B cell (primary cell): Measurements from ENCODE around the gene FBXL2. TPM values are rescaled to one million over a fixed set of nuclear protein-coding genes. Genes with fewer than 3 reads are reported as not detected.

ENCODE experiments used
- ATAC-seq: fragments of 200-7000 bp; cut with Tn5 transposase; one replicate; pipeline ENCODE4 v1.10.0; 2021; ENCODE audit warnings: low read depth, mild to moderate bottlenecking, moderate number of reproducible peaks, moderate library complexity
- CTCF ChIA-PET: fragments of 350-600 bp; sonication (Branson Sonifier 250); formaldehyde crosslinking; loops from one replicate; lab custom pipeline; 2021; ENCODE audit warnings: antibody characterized with exemption, inconsistent platforms; lab: Charles Lee
- POLR2A ChIA-PET: fragments of 350-600 bp; sonication (Branson Sonifier 250); formaldehyde crosslinking; loops from one replicate; lab custom pipeline; 2021; ENCODE audit warnings: antibody characterized with exemption; lab: Charles Lee
- DNase-seq: peaks from one replicate; pipeline ENCODE4 v3.0.0; 2013
- H2AFZ ChIP-seq: 2 replicates; pipeline ENCODE4 v1.6.1; 2012; ENCODE audit warnings: mild to moderate bottlenecking, low read depth, low read length; ENCODE audit not compliant: insufficient read depth, poor library complexity, severe bottlenecking
- H3K27ac ChIP-seq, 2 donors: 1 replicate in 1 of 2; 2 replicates in 1 of 2; pipeline ENCODE4 v1.5.1; 2012 to 2013; ENCODE audit warnings: low read length in 2 of 2, mild to moderate bottlenecking in 2 of 2, moderate library complexity in 1 of 2
- H3K27me3 ChIP-seq, 4 experiments: fragments of 200-600 bp in 1 of 4; sonication (generic) in 1 of 4; replicated peaks in 1 of 4; 1 replicate in 2 of 4; 2 replicates in 2 of 4; pipeline versions ENCODE4 v1.6.1 to v1.7.0; 2013 to 2016; ENCODE audit warnings: low read length in 3 of 4, mild to moderate bottlenecking in 2 of 4, mixed read lengths in 1 of 4, moderate library complexity in 1 of 4; ENCODE audit not compliant: insufficient read depth in 4 of 4, control insufficient read depth in 3 of 4; ENCODE audit errors: control extremely low read depth in 1 of 4
- H3K36me3 ChIP-seq, 2 experiments: replicated peaks in 1 of 2; 1 replicate in 1 of 2; 2 replicates in 1 of 2; pipeline versions ENCODE4 v1.6.1 to v1.7.1; 2013; ENCODE audit warnings: low read length in 1 of 2; ENCODE audit not compliant: insufficient read depth in 2 of 2, control insufficient read depth in 1 of 2; ENCODE audit errors: control extremely low read depth in 1 of 2, extremely low read depth in 1 of 2
- H3K4me1 ChIP-seq, 2 donors: fragments of 200-600 bp in 1 of 2; sonication (generic) in 1 of 2; 1 replicate in 1 of 2; 2 replicates in 1 of 2; pipeline versions ENCODE4 v1.5.1 to v1.6.1; 2013 to 2017; ENCODE audit warnings: low read length in 2 of 2; ENCODE audit not compliant: control insufficient read depth in 2 of 2, insufficient read depth in 2 of 2
- H3K4me2 ChIP-seq: replicated peaks from 2 replicates; pipeline ENCODE3; 2012; ENCODE audit warnings: mild to moderate bottlenecking, low read depth, low read length; ENCODE audit not compliant: poor library complexity, severe bottlenecking
- H3K4me3 ChIP-seq, 5 experiments: fragments of 200-600 bp in 1 of 5; sonication (generic) in 1 of 5; 1 replicate in 3 of 5; 2 replicates in 2 of 5; pipeline versions ENCODE4 v1.5.1 to v1.7.0; 2011 to 2016; ENCODE audit warnings: low read length in 4 of 5, mild to moderate bottlenecking in 4 of 5, low read depth in 2 of 5, control low read depth in 1 of 5, moderate library complexity in 1 of 5; ENCODE audit not compliant: insufficient read depth in 1 of 5; ENCODE audit errors: control extremely low read depth in 1 of 5, extremely low read depth in 1 of 5
- H3K79me2 ChIP-seq: fragments of 200-600 bp; sonication (generic); one replicate; pipeline ENCODE4 v1.6.0; 2016; ENCODE audit warnings: low read length; ENCODE audit not compliant: control insufficient read depth, insufficient read depth
- H3K9ac ChIP-seq: fragments of 200-600 bp; sonication (generic); 2 replicates; pipeline ENCODE4 v1.6.1; 2017; ENCODE audit warnings: mild to moderate bottlenecking, low read length, moderate library complexity
- H3K9me3 ChIP-seq, 3 donors: one replicate each; pipeline versions ENCODE4 v1.6.1 to v1.7.1; 2013; ENCODE audit warnings: low read length in 2 of 3; ENCODE audit not compliant: control insufficient read depth in 2 of 3, insufficient read depth in 1 of 3; ENCODE audit errors: control extremely low read depth in 1 of 3
- H4K20me1 ChIP-seq: 2 replicates; pipeline ENCODE4 v1.6.0; 2012; ENCODE audit warnings: mild to moderate bottlenecking, low read length; ENCODE audit not compliant: insufficient read depth, control insufficient read depth, poor library complexity, severe bottlenecking
- H3K27ac Mint-ChIP-seq: one replicate; pipeline ENCODE4 v1.8.0; 2021; ENCODE audit warnings: mixed read lengths
- H3K27me3 Mint-ChIP-seq: one replicate; pipeline ENCODE4 v1.8.0; 2021; ENCODE audit warnings: mixed read lengths
- H3K4me1 Mint-ChIP-seq: one replicate; pipeline ENCODE4 v1.8.0; 2021; ENCODE audit warnings: mixed read lengths
- H3K4me3 Mint-ChIP-seq: one replicate; pipeline ENCODE4 v1.8.0; 2021; ENCODE audit warnings: mixed read lengths
- H3K9me3 Mint-ChIP-seq: one replicate; pipeline ENCODE4 v1.8.0; 2022; ENCODE audit warnings: mixed read lengths; ENCODE audit not compliant: insufficient read depth
- CTCF ChIP-seq: fragments of 200-600 bp; IDR thresholded peaks from one replicate; pipeline ENCODE4 v1.8.0; 2022; ENCODE audit warnings: antibody characterized with exemption, mild to moderate bottlenecking
- EZH2 ChIP-seq: IDR thresholded peaks from 2 replicates; pipeline ENCODE4 v1.6.1; 2012; ENCODE audit warnings: borderline replicate concordance, low read depth, mild to moderate bottlenecking, moderate library complexity, low read length; ENCODE audit not compliant: insufficient read depth, poor library complexity, severe bottlenecking
- WGBS: methylation state at CpG from one replicate; pipeline ENCODE4 v1.1.5; 2013; ENCODE audit warnings: missing lambda C conversion rate; ENCODE audit not compliant: insufficient coverage; 5-methylcytosine and 5-hydroxymethylcytosine counted together
- intact Hi-C: fragments of 100-400 bp; cut with micrococcal nuclease; formaldehyde crosslinking; loops from one replicate; pipeline ENCODE4 v1.10.0; 2022
- polyA plus RNA-seq: library from polyadenylated mRNA; depleted of rRNA; stranded (reverse); fragments of >200 nt; gene quantifications from 2 replicates; pipeline ENCODE4 v1.2.3, GENCODE V29; 2012
- total RNA-seq, 2 donors: library from RNA; stranded (reverse); fragments of 120-200 nt in 1 of 2; gene quantifications; 1 replicate in 1 of 2; 2 replicates in 1 of 2; pipeline versions ENCODE4 v1.2.3 to v1.2.4, GENCODE V29; 2013 to 2022

FBXL2 gene
- total and polyA plus RNA-seq, 2 donors (not counting 1 experiment from before 2014, with no cell fraction given): 0.34 TPM; not detected in 1

DNA sequence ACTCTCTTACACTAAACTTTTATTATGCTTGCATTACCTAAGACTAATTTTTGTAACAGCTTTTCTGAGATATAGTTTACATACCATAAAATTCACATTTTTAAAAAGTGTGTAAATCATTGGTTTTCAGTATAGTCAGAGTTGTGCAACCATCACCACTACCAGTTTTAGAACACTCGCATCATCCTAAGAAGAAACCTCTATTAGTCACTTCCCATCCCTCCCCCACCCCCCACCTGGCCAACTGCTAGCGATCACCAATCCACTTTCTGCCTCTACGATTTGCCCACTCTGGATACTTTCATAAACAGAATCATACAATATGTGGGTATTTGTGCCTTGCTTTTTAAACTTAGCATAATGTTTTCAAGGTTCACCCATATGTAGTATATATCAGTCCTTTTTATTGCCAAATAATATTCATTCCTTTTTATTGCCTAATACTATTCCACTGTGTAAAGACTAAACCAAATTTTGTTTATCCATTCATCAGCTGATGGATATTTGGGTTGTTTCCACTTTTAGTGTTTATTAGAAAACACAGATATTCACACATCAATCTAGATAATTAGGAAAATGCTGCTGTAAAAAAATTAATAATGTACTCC, 139.9 kb downstream of the FBXL2 start:
- no peak overlapping the region for H3K27ac ChIP-seq
- ChIA-PET POLR2A (no interaction called here), CTCF (no interaction called here)
- TF ChIP-seq EZH2: no peak
- TF ChIP-seq CTCF: no peak
- intact Hi-C loops: no loop called here
- 80% methylated on average over 1 of the region's 3 CpGs for WGBS
- H3K9ac ChIP-seq: no peak overlapping the region
- Mint-ChIP-seq H3K27me3 (no peaks in the 10 kb centered on the region), H3K27ac (no peak overlapping the region), H3K9me3 (no peaks in the 10 kb centered on the region), H3K4me3 (no peak overlapping the region), H3K4me1 (peaks cover 14% of the 10 kb centered on the region)
- H3K27me3 ChIP-seq: no peaks in the 10 kb centered on the region
- ATAC-seq: no peak
- H3K36me3 ChIP-seq: peaks cover 19 to 38% of the 10 kb centered on the region in 2 experiments
- no peak overlapping the region for H3K4me2 ChIP-seq
- no peaks in the 10 kb centered on the region for H4K20me1 ChIP-seq
- DNase-seq: no peak
- peaks cover 21% of the 10 kb centered on the region for H3K79me2 ChIP-seq
- H3K4me1 ChIP-seq: peaks cover 8% of the 10 kb centered on the region in 2 donors
- H2AFZ ChIP-seq: no peak overlapping the region
- no peaks in the 10 kb centered on the region for H3K9me3 ChIP-seq
- no peak overlapping the region for H3K4me3 ChIP-seq

GRCh38 chr3:33419948-33420347, 142.7 kb downstream of the FBXL2 start:
- Histone ChIP-seq H3K27ac (peak overlapping the region; percentile 36 to 66), H3K4me3 (no peak overlapping the region), H3K79me2 (peaks cover 16% of the 10 kb centered on the region), H3K27me3 (no peaks in the 10 kb centered on the region), H3K9ac (no peak overlapping the region), H3K4me2 (peak overlapping the region; percentile 26), H4K20me1 (no peaks in the 10 kb centered on the region), H3K4me1 (peaks cover 8% of the 10 kb centered on the region in 2 donors), H3K9me3 (no peaks in the 10 kb centered on the region), H2AFZ (no peak overlapping the region), H3K36me3 (peaks cover 17 to 35% of the 10 kb centered on the region in 2 experiments)
- H3K4me3 Mint-ChIP-seq: peak overlapping the region; percentile 40
- H3K4me1 Mint-ChIP-seq: peaks cover 14% of the 10 kb centered on the region
- peak overlapping the region; percentile 22 for H3K27ac Mint-ChIP-seq
- DNase-seq: peak; percentile 14
- ChIA-PET POLR2A (no interaction called here), CTCF (interaction anchor here (1.0 kb wide), 2 partner anchors 47 to 367 kb away, joined by 3 to 4 read pairs; no protein-coding TSS in a partner anchor)
- no peak for ATAC-seq
- no peaks in the 10 kb centered on the region for H3K27me3 Mint-ChIP-seq
- no peak for TF ChIP-seq EZH2
- no peak for TF ChIP-seq CTCF
- no CpG with 5 or more reads among the region's 1 CpG for WGBS
- H3K9me3 Mint-ChIP-seq: no peaks in the 10 kb centered on the region
- intact Hi-C loops: no loop called here
